SKM-1 (cell line): ENCODE data around the gene SNX5.
"Not testable (repeated sequence)": the region's sequence is repeated elsewhere in the genome, so short reads cannot be mapped to it uniquely, and the experiment has no call there.

Experiments used
- DNase-seq: peaks from one replicate; lab custom pipeline; 2025; ENCODE audit not compliant: unreplicated experiment; lab: John Stamatoyannopoulos, UW

SNX5 gene

DNA sequence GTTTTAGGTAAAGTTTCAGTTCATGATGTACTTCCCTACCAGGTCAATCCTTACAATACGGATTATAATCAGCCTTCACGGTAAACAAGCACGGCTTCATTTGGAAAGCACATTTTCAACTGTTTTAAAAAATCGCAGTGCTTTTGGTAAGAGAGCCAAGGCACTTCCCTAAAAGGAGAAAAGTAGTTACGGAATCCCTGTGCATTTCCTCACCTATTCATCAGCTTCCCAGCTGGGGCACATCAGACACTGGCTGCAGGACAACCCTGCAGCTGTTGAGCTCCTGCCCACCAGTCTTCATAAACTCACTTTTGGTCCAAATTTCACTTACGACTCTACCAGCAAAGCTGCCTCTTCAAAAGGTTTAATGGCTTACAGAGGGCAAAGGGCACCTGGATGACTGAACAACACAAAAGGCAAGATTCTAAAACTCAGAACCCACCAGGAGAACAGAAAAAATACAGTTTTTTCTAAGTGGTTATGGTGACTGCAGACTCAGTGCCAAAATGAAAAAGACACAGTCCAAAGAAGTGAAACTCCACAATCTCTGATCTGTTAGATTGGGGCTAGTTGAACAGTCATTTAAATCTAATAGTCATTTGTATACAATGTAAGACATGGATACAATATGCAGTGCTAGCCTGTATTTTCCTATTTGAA, 7.5 kb downstream of the SNX5 start:
- DNase-seq: no peak

DNA sequence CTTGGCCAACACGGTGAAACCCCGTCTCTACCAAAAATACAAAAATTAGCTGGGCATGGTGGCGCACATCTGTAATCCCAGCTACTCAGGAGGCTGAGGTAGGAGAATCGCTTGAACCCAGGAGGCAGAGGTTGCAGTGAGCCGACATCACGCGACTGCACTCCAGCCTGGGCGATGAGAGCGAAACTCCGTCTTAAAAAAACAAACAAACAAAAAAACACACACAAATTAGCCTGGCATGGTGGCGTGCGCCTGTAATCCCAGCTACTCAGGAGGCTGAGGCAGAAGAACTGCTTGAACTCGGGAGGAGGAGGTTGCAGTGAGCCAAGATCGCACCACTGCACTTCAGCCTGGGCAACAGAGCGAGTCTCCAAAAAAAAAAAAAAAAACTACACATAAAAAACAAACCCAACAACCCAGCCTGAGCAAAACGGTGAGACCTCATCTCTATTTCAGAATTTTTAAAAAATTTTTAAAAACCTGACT, 8.2 kb downstream of the SNX5 start:
- not testable (repeated sequence) for DNase-seq

DNA sequence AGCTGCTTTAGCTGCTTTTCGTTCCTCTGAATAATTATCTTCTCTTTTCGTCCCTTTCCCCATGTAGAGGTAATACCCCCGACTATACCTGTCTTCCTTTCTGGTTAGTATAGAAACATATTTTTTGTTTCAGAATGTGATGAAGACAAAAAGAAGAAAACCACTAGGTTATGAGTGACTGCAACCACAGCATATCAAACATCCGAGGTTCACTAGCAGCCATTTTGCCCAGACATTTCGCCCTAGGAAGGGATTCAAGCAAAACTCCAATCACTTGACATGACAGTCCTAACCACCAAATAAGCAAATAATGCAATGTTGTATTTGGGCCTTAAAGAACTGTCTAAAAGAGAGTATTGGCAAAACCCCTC, 9.4 kb downstream of the SNX5 start:
- DNase-seq: no peak

DNA sequence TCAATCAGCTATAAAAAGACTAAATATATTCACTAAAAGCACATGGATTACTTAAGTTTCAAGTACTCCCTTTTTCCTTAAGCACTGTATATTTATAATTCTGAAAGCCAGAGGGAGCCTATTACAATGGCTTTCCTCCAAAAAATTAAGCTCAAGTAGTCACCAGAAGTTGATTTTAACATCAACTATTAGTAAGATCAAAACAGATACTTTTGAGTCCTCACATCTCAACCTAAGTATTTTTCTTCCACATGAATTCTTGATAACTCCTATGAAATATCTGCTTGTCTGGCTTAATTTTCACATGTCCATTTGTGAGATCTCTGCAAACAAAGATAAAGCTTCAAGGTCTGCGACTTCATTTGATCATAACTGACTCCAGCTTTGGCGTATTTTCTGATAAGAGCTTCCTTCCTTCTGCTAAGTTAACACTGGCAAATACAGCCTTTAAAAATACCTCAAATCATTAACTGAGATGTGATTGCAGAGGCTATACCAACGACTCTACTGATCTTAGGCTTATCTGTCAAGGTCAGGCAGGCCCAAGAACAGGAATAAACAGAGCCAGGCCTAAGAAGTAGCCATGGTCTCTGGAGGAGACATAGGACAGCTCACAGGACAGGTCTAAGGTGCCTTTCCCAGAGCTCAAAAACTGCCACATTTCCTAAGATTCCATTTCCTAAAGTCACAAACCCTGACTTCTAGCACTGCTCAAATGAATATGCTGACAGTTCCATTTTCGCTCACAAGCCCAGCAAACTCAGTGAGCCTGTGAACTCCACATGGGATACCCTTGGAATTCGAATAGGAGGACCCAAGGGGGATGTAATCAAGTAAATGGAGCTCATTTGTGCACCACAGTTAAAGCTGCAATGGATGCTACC, 10.0 kb downstream of the SNX5 start:
- DNase-seq: no peak

DNA sequence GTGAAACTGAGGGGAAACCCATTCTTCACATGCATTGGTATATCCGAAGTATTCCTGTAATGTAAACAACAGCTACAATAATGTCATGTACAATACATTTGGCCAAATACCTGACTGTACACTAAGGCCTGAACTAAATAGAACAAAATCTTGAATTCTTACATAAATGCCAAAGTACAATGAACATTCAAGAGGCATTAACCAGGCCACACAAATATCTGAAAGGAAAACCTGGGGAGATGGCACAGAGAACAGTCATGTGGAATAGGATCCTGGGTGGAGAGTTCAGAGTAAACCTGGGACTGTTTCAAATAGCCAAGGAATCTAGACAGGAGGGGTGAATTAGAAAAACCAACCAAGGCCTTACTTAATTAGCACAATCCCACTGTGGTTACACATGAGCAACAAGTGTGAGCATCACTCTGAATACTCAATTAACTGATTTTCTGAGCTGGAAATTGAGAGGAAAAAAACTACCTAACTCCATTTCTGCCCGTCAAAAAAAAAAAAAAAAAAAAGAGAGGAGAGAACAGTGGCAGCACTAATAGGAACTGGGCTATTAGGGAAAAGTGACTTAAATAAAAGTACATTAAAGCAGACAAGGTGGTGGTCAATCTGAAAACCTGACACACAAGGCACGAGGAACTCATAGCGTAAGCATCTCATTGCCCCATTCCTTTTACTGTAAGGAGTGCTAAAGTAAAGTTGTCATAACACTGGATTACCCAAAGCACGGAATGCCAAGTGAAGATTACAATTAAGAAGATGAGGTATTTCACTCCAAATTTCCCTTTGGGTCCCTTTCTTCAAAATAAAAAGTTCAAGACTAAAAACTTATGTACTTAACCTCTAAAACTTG, 10.9 kb downstream of the SNX5 start:
- no peak for DNase-seq

DNA sequence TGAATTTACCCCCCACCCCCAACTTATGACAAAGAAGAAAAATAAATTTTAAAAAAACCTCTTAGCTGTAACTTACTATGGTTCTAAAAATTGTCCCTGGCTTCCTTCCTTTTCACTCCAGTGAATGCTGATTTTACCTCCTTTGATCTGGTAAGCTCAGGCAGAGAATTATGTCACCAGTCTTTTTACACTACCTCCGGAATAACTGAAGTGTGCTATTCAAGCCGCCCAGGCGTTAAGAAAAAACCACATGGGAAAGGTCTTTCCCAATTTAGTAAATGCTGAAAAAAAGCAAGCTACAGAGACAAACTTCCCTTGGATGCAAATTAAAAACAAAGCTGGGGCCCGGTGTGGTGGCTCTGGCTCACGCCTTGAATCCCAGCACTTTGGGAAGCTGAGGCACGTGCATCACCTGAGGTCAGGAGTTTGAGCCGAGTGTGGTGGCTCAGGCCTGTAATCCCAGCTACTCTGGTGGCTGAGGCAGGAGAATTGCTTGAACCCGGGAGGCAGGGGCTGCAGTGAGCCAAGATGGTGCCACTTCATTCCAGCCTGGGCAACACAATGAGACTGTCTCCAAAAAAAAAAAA, 12.4 kb downstream of the SNX5 start:
- DNase-seq: no peak

DNA sequence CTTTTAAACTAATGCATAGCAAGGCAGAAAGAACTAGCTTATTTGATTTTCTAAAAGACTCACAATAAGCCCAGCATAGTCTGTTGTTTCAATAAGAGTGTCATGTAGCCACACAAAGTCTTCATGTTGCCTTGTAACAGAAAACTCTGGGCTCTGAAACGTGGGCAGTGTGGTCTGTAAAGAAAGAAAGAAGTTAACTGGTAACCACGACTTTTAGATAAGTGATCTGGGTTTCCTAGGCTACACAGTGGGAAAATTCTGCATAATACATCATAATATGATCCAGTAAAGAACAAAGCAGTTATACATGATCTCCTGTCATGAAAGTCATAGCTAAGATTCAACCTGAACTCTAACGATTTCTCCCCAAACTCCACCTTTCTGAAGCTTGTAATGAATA, 13.3 kb downstream of the SNX5 start:
- no peak for DNase-seq

DNA sequence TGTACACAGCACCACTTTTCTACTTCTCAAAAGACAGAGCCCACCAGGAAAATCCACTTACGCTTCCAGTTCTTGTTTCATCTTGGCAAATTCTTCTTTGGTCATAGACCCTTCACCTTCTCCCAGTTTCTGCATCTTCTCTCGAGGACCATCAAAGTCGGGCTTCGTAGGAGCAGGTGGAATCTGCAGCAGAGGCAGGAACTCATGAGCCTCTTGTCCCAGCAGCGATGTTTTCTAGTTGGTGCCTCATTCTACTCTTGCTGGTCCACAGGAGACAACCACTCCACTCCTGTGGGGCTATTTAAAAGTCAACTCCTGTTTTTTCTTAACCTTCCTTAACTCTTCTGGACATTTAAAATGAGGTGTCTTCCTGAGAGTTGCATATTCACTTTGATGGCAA, 14.7 kb downstream of the SNX5 start:
- no peak for DNase-seq

DNA sequence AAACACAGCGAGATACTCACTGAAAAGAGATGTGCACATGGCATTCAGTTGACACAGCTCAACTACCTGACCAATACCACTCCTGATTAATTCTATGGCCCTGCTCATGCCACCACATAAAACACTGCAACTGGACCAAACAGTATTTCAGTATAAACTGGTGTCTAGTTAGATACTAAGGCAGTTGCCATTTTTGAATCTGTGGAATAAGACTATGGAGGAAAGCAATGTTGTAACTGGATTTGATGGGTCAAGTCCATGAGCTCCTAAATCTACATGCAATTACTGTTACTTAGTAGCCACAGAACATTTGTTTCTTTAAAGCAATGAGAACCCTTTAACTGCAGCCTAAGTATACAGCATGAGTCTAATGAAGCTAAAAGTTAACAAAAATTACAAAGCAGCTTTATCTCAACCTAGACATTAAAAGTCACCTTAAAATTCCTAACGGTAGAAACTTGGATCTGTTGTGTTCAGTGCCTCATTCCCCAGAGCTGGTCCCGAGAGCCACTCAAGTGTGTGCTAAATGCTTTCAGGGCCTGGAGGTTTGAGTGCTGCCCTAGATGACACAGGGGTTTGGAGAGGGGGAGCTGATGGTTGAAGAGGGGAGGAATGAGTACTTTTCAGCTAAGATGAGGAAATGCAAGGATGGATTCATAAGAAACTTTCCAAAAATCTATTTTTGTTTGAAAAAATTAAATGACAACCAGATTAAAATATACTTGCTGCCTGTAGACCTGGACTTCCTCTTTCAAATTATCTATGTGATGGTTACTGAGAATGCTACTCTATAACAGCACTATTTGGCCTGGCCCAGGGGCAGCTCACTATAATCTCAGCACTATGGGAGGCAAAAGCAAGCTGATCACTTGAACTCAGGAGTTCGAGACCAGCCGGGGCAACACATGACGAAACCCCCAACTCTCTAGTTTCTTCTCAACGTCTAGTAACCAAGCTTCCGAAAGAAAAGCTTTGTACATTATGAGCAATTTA, 15.6 kb downstream of the SNX5 start:
- DNase-seq: no peak

DNA sequence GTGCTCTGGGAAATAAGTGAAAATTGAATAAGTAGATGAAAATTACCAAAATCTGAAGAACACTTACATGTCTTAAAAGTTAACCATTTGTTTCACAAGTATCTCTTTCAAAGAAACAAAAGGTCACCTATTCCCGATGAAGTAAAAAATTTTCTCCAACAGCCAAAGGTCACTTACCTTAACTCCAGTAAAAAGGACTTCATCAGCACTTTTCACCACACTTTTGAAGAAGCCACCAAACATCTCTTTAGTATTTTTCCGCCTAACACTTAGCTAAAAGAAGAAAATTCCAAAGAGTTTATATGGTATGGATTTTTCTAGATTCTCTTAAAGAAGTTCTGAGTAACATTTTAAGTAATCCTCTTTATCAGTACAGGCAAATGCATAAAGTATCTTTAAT, 17.3 kb downstream of the SNX5 start:
- no peak for DNase-seq

DNA sequence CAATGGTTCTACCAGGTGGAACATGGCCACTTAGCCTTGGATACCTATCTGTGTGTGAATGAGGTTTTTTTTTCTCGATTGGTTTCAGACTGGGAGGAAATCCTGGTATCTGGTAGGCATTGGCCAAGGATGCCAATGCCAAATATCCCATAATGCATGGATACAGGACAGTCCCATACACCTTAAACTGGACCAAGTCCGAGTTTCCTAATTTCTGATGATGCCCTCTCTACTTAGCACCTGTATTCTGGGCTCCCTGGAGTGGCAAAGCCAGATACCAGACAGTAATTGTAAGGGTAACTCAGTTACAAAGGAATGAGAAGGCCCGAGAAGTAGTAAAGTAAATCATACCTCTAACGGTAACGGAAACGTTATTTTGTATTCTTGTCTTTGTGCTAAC, 17.9 kb downstream of the SNX5 start:
- DNase-seq: no peak

DNA sequence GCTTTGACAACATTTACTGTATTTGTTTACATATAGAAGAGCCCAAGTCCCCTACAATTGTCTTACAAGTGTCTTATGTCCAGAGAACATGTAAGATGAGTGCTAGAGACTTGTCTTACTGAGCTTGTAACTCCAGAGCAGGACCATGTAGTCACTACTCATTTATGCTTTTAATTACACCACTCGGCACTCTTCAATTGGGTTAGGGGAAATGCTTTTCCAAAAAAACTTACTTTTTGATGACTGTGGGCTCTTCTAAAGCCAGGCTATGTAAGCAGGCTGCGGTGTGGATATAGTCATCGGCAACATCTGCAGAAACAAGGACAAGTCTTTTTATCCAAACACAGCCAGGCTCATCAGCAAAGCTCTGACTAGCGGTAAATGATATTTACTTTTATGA, 18.7 kb downstream of the SNX5 start:
- no peak for DNase-seq

DNA sequence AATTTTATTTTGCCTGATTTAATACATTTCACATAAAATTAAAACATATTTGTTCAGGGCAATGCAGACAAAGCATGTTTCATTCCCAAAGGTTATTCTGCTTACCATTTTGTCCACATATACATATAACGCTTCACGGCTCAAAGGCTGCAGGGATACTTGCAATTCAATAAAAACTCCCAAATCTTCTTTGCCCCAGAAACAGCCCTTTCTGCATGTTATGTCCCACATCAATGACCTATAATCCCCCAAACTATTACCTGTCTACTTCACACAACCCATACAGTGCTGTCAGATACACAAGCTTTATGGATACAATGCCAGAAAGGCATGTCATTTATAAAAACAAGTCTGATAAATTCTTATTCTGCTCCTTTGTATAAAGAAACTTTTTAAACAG, 20.2 kb downstream of the SNX5 start:
- no peak for DNase-seq

DNA sequence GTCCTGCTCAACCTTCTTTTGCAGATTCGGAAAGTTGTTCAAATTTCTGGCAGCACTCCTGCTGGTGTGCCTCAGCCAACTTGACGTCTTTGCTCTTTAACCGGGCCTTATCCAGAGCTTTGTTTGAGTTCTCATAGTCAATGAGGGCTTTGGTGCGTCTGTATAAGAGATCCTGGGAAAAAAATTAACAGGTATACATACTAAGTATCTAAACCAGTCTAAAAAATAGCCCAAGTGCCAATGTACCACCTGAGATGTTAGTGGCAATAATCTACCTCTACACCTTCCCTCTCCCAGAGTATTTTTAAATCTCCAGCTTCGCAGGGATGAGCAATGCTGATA, 21.1 kb downstream of the SNX5 start:
- no peak for DNase-seq

DNA sequence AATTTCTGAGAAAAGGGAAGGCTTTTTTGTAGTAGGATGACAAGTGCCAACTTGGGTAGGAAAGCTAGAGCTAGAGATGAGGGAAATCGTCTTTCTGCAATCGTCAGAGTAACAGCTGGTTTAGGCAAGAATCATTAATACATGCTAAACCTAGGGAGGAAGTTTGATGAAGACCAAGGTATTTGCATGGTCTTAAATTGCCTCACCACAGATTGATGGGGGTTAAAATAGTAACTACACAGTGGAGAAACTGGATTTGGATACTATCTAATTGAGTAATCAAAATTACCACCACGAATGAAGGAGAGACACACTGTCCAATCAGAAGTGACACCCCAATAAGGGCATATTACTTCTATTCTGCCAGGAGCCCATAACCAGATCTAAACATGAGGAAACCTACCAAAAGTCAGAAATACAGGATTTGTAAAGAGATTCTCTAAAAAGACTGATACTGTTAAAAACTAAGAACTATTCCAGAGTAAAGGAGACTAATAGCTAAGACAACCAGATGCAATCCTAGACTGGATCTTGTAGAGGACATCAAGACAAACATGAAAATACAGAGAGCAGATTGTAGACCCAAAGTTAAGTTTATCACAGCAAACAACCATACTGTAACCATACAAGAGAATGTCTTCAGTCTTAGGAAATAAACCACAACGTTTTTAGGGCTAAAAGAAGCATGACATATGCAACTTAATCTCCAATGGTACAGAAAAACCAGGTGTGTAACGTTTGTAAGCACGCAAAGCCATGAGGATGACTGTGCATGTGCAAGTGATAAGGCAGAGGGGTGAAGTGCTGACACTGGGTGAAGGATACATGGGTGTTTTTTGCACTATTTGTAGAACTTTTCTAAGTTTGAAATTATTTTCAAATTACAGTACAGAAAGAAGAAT, 21.8 kb downstream of the SNX5 start:
- DNase-seq: no peak

DNA sequence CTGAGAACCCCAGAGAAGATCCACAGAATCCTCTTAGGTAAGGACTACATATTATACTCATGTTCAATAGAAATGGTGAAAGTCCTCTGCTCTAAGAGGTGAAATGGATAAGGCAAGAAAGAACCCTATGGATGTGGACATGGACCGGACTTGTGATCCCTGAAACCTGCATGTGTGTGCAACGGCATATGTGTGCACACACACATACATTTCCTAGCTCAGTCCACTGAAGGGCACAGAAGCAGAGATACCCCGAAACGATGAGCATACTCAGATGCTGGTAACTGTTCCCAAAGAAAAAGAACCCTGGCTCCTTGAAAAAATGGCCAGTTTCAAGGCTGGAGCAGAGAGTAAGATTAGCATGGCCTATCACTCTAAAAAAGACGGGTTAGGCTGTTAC, 22.6 kb downstream of the SNX5 start:
- no peak for DNase-seq

DNA sequence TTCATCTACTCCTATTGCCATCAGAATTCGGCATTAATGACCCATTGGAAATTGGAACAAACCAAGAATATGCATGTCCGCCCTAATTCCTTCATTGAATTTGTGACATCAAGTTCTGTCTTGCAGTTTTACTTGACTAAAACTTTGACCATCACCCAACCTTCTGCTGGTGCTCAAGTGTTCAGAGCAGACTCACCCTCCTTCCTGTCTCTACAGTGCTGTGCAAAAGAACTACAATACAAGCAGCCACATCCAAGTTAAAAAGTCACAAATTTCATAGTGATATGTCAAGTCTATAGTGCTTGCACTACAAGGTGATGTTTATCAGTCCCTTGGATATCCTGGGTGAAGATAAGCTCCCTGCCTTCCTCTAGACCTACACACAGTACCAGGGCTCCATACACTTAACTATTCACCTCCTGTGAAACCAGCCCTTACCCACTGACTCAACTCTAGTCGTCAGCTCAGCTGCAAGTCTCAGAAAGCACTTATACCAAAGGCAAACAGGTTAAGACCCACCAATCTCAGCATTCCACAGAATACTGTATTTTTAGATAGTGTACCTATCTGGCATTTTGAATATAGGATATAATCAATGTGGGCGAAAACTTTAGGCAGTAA, 23.6 kb downstream of the SNX5 start:
- DNase-seq: no peak

DNA sequence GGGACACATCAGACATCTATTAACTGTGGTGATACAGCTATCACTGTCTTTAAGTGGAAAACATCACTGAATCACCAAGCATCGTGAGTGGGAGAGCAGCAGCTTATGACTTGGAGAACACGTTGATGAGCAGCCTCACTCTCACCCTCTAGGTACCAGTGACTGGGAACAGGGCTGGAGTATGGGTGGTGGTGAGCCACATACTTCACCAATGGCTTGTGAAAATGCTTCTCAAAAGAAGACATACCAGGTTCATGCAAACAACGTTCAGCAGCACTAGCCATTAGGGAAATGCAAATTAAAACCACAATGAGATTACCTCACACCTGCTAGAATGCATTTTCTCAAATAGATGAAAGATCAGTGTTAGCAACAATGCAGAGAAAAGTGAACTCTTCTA, 25.3 kb downstream of the SNX5 start:
- DNase-seq: no peak

DNA sequence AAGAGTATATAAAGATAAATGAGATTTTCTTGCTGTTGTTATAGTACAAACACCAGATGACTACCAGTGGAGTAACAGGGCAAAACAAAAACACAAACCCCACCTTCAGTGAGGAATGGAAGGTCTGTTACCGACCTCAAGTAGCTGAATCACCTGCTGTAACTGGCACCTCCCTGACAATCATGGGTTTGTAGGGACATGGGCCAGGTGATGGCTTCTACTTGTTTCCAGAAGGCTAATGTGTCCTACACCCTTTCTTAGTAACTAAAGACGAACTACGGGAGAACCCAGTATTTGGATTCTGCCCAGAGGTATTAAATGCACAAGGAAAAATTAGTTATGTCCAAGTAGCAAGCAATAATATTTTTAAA, 26.8 kb downstream of the SNX5 start:
- no peak for DNase-seq
